Measurements from ENCODE around the gene SLC46A2. TPM values are rescaled to one million over a fixed set of nuclear protein-coding genes. Genes with fewer than 3 reads are reported as not detected.

The SLC46A2 gene
- total RNA-seq, 1 experiment from 2014 or later: not detected

- H3K9me3 ChIP-seq (ENCODE audit: control insufficient read depth in 1 of 2, insufficient read depth in 1 of 2, low read depth in 1 of 2, low read length in 2 of 2): no peaks in the 10 kb centered on the region
- TF ChIP-seq TCF7L2 (IDR thresholded peaks at IDR 0.05; ENCODE audit: borderline replicate concordance, extremely low read depth, insufficient read depth, insufficient read length): no peak
- no peak for TF ChIP-seq ATF3 (IDR thresholded peaks at IDR 0.05)
- TF ChIP-seq JUND (IDR thresholded peaks at IDR 0.05): no peak
- no peak for TF ChIP-seq SIN3A (IDR thresholded peaks at IDR 0.05; ENCODE audit: low read depth)
- no peak for TF ChIP-seq YY1 (IDR thresholded peaks at IDR 0.05; ENCODE audit: extremely low read depth, insufficient replicate concordance, low read depth, low read length)
- no peak for TF ChIP-seq FOSL1 (IDR thresholded peaks at IDR 0.05; ENCODE audit: low read depth)
- no peak for TF ChIP-seq SRF (IDR thresholded peaks at IDR 0.05; ENCODE audit: low read depth)
- no peak for TF ChIP-seq EZH2phosphoT487 (IDR thresholded peaks at IDR 0.05; ENCODE audit: borderline replicate concordance)
- TF ChIP-seq ZFX (IDR thresholded peaks at IDR 0.05): no peak
- TF ChIP-seq, protein P1, sequence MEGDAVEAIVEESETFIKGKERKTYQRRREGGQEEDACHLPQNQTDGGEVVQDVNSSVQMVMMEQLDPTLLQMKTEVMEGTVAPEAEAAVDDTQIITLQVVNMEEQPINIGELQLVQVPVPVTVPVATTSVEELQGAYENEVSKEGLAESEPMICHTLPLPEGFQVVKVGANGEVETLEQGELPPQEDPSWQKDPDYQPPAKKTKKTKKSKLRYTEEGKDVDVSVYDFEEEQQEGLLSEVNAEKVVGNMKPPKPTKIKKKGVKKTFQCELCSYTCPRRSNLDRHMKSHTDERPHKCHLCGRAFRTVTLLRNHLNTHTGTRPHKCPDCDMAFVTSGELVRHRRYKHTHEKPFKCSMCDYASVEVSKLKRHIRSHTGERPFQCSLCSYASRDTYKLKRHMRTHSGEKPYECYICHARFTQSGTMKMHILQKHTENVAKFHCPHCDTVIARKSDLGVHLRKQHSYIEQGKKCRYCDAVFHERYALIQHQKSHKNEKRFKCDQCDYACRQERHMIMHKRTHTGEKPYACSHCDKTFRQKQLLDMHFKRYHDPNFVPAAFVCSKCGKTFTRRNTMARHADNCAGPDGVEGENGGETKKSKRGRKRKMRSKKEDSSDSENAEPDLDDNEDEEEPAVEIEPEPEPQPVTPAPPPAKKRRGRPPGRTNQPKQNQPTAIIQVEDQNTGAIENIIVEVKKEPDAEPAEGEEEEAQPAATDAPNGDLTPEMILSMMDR (IDR thresholded peaks at IDR 0.05 in 2 of 3, conservative IDR thresholded peaks at IDR 0.05 in 1 of 3; ENCODE audit: borderline replicate concordance in 1 of 3, insufficient read depth in 1 of 3, low read depth in 2 of 3, low read length in 2 of 3): no peak
- TF ChIP-seq, protein P2, sequence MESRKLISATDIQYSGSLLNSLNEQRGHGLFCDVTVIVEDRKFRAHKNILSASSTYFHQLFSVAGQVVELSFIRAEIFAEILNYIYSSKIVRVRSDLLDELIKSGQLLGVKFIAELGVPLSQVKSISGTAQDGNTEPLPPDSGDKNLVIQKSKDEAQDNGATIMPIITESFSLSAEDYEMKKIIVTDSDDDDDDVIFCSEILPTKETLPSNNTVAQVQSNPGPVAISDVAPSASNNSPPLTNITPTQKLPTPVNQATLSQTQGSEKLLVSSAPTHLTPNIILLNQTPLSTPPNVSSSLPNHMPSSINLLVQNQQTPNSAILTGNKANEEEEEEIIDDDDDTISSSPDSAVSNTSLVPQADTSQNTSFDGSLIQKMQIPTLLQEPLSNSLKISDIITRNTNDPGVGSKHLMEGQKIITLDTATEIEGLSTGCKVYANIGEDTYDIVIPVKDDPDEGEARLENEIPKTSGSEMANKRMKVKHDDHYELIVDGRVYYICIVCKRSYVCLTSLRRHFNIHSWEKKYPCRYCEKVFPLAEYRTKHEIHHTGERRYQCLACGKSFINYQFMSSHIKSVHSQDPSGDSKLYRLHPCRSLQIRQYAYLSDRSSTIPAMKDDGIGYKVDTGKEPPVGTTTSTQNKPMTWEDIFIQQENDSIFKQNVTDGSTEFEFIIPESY (IDR thresholded peaks at IDR 0.05; ENCODE audit: extremely low read depth, insufficient replicate concordance, low read length): no peak
- no peaks in the 10 kb centered on the region for H4K20me1 ChIP-seq (ENCODE audit: insufficient read depth)
- intact Hi-C loops (cut with micrococcal nuclease): no loop called here
- no peak for ATAC-seq
- H3K4me2 ChIP-seq (ENCODE audit: low read length): no peak overlapping the region
- DNase-seq (ENCODE audit: low read depth, low spot score): no peak
- no peak overlapping the region for H2AFZ ChIP-seq (ENCODE audit: low read depth, low read length, poor library complexity, severe bottlenecking)
- CTCF ChIA-PET: interaction anchor here (0.9 kb wide), 1 partner anchor 50 kb away, joined by 3 read pairs; no protein-coding TSS in a partner anchor
- BruUV-seq (replicated peaks): no TSS peak
- POLR2A ChIA-PET: no interaction called here
- no peak overlapping the region for H3K9ac ChIP-seq (ENCODE audit: low read length)
- no peaks in the 10 kb centered on the region for H3K36me3 ChIP-seq (ENCODE audit: control insufficient read depth in 1 of 2, insufficient read depth in 2 of 2, low read length in 2 of 2)
- RAD21 ChIA-PET (ENCODE audit: low non-redundant PET in 1 of 2, low total read pairs in 2 of 2, uncharacterized antibody in 2 of 2, unreplicated experiment in 2 of 2): no interaction called here
- H3K4me3 ChIP-seq (replicated peaks in 1 of 2; ENCODE audit: low read depth in 1 of 2, low read length in 2 of 2): no peak overlapping the region
- no peaks in the 10 kb centered on the region for H3K79me2 ChIP-seq (ENCODE audit: insufficient read depth, low read length)
- H3K27me3 ChIP-seq (ENCODE audit: insufficient read depth, low read length): no peaks in the 10 kb centered on the region
- no peaks in the 10 kb centered on the region for H3K9me2 ChIP-seq (ENCODE audit: insufficient read depth)
- H3K4me1 ChIP-seq (ENCODE audit: control insufficient read depth in 1 of 2, insufficient read depth in 2 of 2, low read length in 2 of 2): no peaks in the 10 kb centered on the region
- no peak overlapping the region for H3K27ac ChIP-seq (ENCODE audit: low read depth, low read length)
Observed at GRCh38 chr9:112852741-112853504, 37.8 kb downstream of the SLC46A2 start.

Measured in HCT116 (cell line).